Endothelial cell of umbilical vein (primary cell): ENCODE measurements around the gene USP48. TPM values are rescaled to one million over a fixed set of nuclear protein-coding genes. Genes with fewer than 3 reads are reported as not detected.

ENCODE experiments used
- BruUV-seq: library from RNA; stranded (reverse); fragments of 400-500 nt; replicated peaks from 2 replicates; lab custom pipeline; 2021; lab: Mats Ljungman, UMichigan
- CTCF ChIA-PET: fragments of 300-600, 350-600 bp; sonication (Branson Sonifier 250); formaldehyde crosslinking; loops from one replicate; lab custom pipeline; 2021; ENCODE audit warnings: antibody characterized with exemption, inconsistent platforms; lab: Charles Lee
- POLR2A ChIA-PET: fragments of 300-600, 350-600 bp; sonication (Branson Sonifier 250); formaldehyde crosslinking; loops from one replicate; lab custom pipeline; 2021; ENCODE audit warnings: antibody characterized with exemption, inconsistent platforms; lab: Charles Lee
- DNase-seq: peaks from one replicate; pipeline ENCODE4 v3.0.0-alpha.2; 2011; ENCODE audit warnings: low read depth, low spot score
- FAIRE-seq: peaks from 2 replicates; lab custom pipeline; 2011; peaks lifted over from hg19 to GRCh38; lab: Jason Lieb, UNC
- H2AFZ ChIP-seq: 2 replicates; pipeline ENCODE4 v1.6.0; 2012; ENCODE audit warnings: low read depth, low read length, control low read depth, inconsistent platforms
- H3K27ac ChIP-seq: 2 replicates; pipeline ENCODE4 v1.5.1; 2011; ENCODE audit warnings: low read depth, mild to moderate bottlenecking, control low read depth, low read length, moderate library complexity; ENCODE audit not compliant: insufficient read depth
- H3K27me3 ChIP-seq, 2 experiments: 2 replicates each; pipeline versions ENCODE4 v1.6.0 to v1.6.1; 2011; ENCODE audit warnings: low read length in 2 of 2, mixed read lengths in 1 of 2; ENCODE audit not compliant: control insufficient read depth in 2 of 2, insufficient read depth in 2 of 2
- H3K36me3 ChIP-seq, 2 experiments: 2 replicates in 1 of 2; 3 replicates in 1 of 2; pipeline ENCODE4 v1.5.1; 2011; ENCODE audit warnings: low read length in 2 of 2, mild to moderate bottlenecking in 1 of 2, moderate library complexity in 1 of 2; ENCODE audit not compliant: control insufficient read depth in 2 of 2, insufficient read depth in 2 of 2; ENCODE audit errors: extremely low read depth in 1 of 2
- H3K4me1 ChIP-seq: 3 replicates; pipeline ENCODE4 v1.5.1; 2011; ENCODE audit warnings: mild to moderate bottlenecking, low read length; ENCODE audit not compliant: control insufficient read depth, insufficient read depth; ENCODE audit errors: extremely low read depth
- H3K4me2 ChIP-seq: 2 replicates; pipeline ENCODE4 v1.6.1; 2011; ENCODE audit warnings: low read length, control low read depth, mixed read lengths; ENCODE audit not compliant: insufficient read depth
- H3K4me3 ChIP-seq, 3 experiments: fragments of 200-600 bp in 1 of 3; sonication (generic), shearing (Covaris generic) in 1 of 3; replicated peaks in 1 of 3; 2 replicates each; pipeline ENCODE4 v1.5.1; 2011 to 2016; ENCODE audit warnings: control low read depth in 3 of 3, low read length in 3 of 3, mild to moderate bottlenecking in 2 of 3, inconsistent platforms in 1 of 3, low read depth in 1 of 3, moderate library complexity in 1 of 3; ENCODE audit not compliant: insufficient read depth in 1 of 3
- H3K79me2 ChIP-seq: 2 replicates; pipeline ENCODE4 v1.6.0; 2012; ENCODE audit warnings: low read length, inconsistent platforms; ENCODE audit not compliant: control insufficient read depth, insufficient read depth
- H3K9ac ChIP-seq: replicated peaks from 2 replicates; pipeline ENCODE3; 2011; ENCODE audit warnings: low read length, control low read depth; ENCODE audit not compliant: insufficient read depth; ENCODE audit errors: extremely low read depth
- H3K9me1 ChIP-seq: replicated peaks from 3 replicates; pipeline ENCODE4 v1.6.0; 2011; ENCODE audit warnings: mild to moderate bottlenecking, low read length; ENCODE audit not compliant: control insufficient read depth, insufficient read depth; ENCODE audit errors: extremely low read depth
- H3K9me3 ChIP-seq: replicated peaks from 2 replicates; pipeline ENCODE4 v1.5.1; 2012; ENCODE audit warnings: low read length, inconsistent platforms; ENCODE audit not compliant: control insufficient read depth, insufficient read depth
- H4K20me1 ChIP-seq: replicated peaks from 2 replicates; pipeline ENCODE3; 2011; ENCODE audit warnings: mild to moderate bottlenecking, low read length; ENCODE audit not compliant: control insufficient read depth, insufficient read depth; ENCODE audit errors: extremely low read depth
- CTCF ChIP-seq, 2 donors: IDR thresholded peaks; 1 replicate in 1 of 2; 2 replicates in 1 of 2; pipeline ENCODE4 v1.5.1; 2011; ENCODE audit warnings: low read length in 2 of 2, mild to moderate bottlenecking in 2 of 2, moderate library complexity in 2 of 2, control low read depth in 1 of 2, inconsistent platforms in 1 of 2, low read depth in 1 of 2; ENCODE audit not compliant: insufficient read depth in 1 of 2; ENCODE audit errors: extremely low read depth in 1 of 2
- EZH2 ChIP-seq: IDR thresholded peaks from 2 replicates; pipeline ENCODE4 v1.6.1; 2012; ENCODE audit warnings: borderline replicate concordance, low read depth, mild to moderate bottlenecking, moderate library complexity, low read length, inconsistent platforms; ENCODE audit not compliant: severe bottlenecking
- FOS ChIP-seq: IDR thresholded peaks from 2 replicates; pipeline ENCODE4 v1.6.1; 2011; ENCODE audit warnings: mild to moderate bottlenecking, low read length, moderate library complexity, borderline replicate concordance; ENCODE audit not compliant: insufficient read depth
- GATA2 ChIP-seq: IDR thresholded peaks from 2 replicates; pipeline ENCODE4 v1.7.0; 2011; ENCODE audit warnings: low read depth, mild to moderate bottlenecking, moderate library complexity, mixed read lengths, low read length; ENCODE audit not compliant: insufficient read length, insufficient read depth
- JUN ChIP-seq: IDR thresholded peaks from 2 replicates; pipeline ENCODE4 v1.6.1; 2011; ENCODE audit warnings: borderline replicate concordance, low read depth; ENCODE audit not compliant: insufficient read length, insufficient read depth
- MAX ChIP-seq: IDR thresholded peaks from 2 replicates; pipeline ENCODE4 v1.6.1; 2011; ENCODE audit not compliant: insufficient read depth, insufficient read length
- MYC ChIP-seq: IDR thresholded peaks from one replicate; pipeline ENCODE4 v1.6.1; 2011; ENCODE audit warnings: mild to moderate bottlenecking, low read depth, low read length
- POLR2A ChIP-seq: IDR thresholded peaks from 2 replicates; pipeline ENCODE4 v1.6.1; 2012; ENCODE audit warnings: low read depth, mild to moderate bottlenecking, control low read depth, low read length
- POLR2AphosphoS5 ChIP-seq: IDR thresholded peaks from 2 replicates; pipeline ENCODE4 v1.6.1; 2012; ENCODE audit warnings: low read depth, mild to moderate bottlenecking, control low read depth, low read length, moderate library complexity; ENCODE audit not compliant: insufficient read depth
- dilution Hi-C: fragments of 300-500 bp; cut with MboI; formaldehyde crosslinking; loops from one replicate; pipeline ENCODE4 v1.15.0; 2019; ENCODE audit warnings: low sequenced_read_pairs; ENCODE audit not compliant: extremely low pct_ligation_motif_present
- intact Hi-C: fragments of 100-400 bp; cut with micrococcal nuclease; formaldehyde crosslinking; loops from one replicate; pipeline ENCODE4 v1.10.0; 2022
- polyA plus RNA-seq, 4 experiments: library from polyadenylated mRNA; depleted of rRNA in 3 of 4; stranded (reverse) in 3 of 4; unstranded in 1 of 4; fragments of >200 nt; gene quantifications; 2 replicates each; pipeline versions ENCODE4 v1.2.1 to v1.2.3, GENCODE V29; 2011 to 2012; ENCODE audit warnings: missing spikeins in 1 of 4
- total RNA-seq: library from RNA; stranded (reverse); gene quantifications from 2 replicates; pipeline ENCODE4 v1.2.3, GENCODE V29; 2021

The USP48 gene
- total and polyA plus RNA-seq, 2 donors (not counting 3 experiments of a cell fraction or from before 2014, with no cell fraction given), result 27.2 to 149 TPM

GRCh38 chr1:21687081-21687529 lies 95.8 kb downstream of the USP48 start:
- peak; percentile 12 for FAIRE-seq
- DNase-seq, result no peak
- intact Hi-C loops, result no loop called here
- Histone ChIP-seq H3K27ac (no peak overlapping the region), H3K36me3 (peaks cover 29 to 30% of the 10 kb centered on the region in 2 experiments), H3K9me3 (no peaks in the 10 kb centered on the region), H3K9ac (no peak overlapping the region), H3K27me3 (no peaks in the 10 kb centered on the region), H3K79me2 (no peaks in the 10 kb centered on the region), H3K4me2 (no peak overlapping the region), H3K4me1 (no peaks in the 10 kb centered on the region), H2AFZ (no peak overlapping the region), H3K9me1 (no peaks in the 10 kb centered on the region), H4K20me1 (no peaks in the 10 kb centered on the region), H3K4me3 (no peak overlapping the region)
- dilution Hi-C loops, result no loop called here
- BruUV-seq, result no TSS peak
- TF ChIP-seq JUN (no peak), MYC (no peak), CTCF (IDR thresholded peaks at IDR 0.05; ENCODE audit: extremely low read depth in 1 of 2, insufficient read depth in 1 of 2, low read depth in 1 of 2, low read length in 2 of 2) (no peak), GATA2 (no peak), POLR2AphosphoS5 (no peak), POLR2A (no peak), FOS (no peak), EZH2 (no peak), MAX (no peak)
- POLR2A ChIA-PET, result interaction anchor here (0.6 kb wide), 1 partner anchor 17 kb away, joined by 3 read pairs; no protein-coding TSS in a partner anchor
- CTCF ChIA-PET, result interaction anchor here (1.0 kb wide), 1 partner anchor 9 kb away, joined by 3 read pairs; no protein-coding TSS in a partner anchor
